ENCODE measurements around the gene PEMT.

GRCh38 chr17:17638467-17638866 lies 47.0 kb upstream of the PEMT start:
- TF ChIP-seq YY1 (IDR thresholded peaks at IDR 0.05; ENCODE audit: insufficient read depth, insufficient read length), result no peak
- no peak for TF ChIP-seq ZNF274 (IDR thresholded peaks at IDR 0.05; ENCODE audit: low read depth, low read length)
- TF ChIP-seq SUZ12 (IDR thresholded peaks at IDR 0.05; ENCODE audit: extremely low read depth, insufficient read depth, insufficient read length), result no peak
